A549 (cell line): ENCODE measurements around the gene ABO.

Experiments used
- CHD4 ChIP-seq: fragments of 200-600 bp; sonication (generic); IDR thresholded peaks from 2 replicates; pipeline ENCODE4 v1.6.1; 2016; ENCODE audit warnings: antibody characterized with exemption, mild to moderate bottlenecking, borderline replicate concordance
- EP300 ChIP-seq, 2 experiments: fragments of >200 bp; sonication (Bioruptor Twin); formaldehyde crosslinking; IDR thresholded peaks; 2 replicates in 1 of 2; 3 replicates in 1 of 2; pipeline ENCODE4 v1.6.1; 2016 to 2017
- JUNB ChIP-seq: fragments of >200 bp; sonication (Bioruptor Twin); formaldehyde crosslinking; IDR thresholded peaks from 2 replicates; pipeline ENCODE4 v1.6.1; 2016
- MAX ChIP-seq: IDR thresholded peaks from 2 replicates; pipeline ENCODE4 v1.6.1; 2012
- NR3C1 ChIP-seq: fragments of >200 bp; sonication (Bioruptor Twin); formaldehyde crosslinking; IDR thresholded peaks from 3 replicates; pipeline ENCODE4 v1.6.1; 2017
- POLR2A ChIP-seq: IDR thresholded peaks from 2 replicates; pipeline ENCODE4 v1.6.1; 2012; ENCODE audit warnings: mild to moderate bottlenecking, low read length
- RFX5 ChIP-seq: fragments of 450-650 bp; IDR thresholded peaks from 2 replicates; pipeline ENCODE4 v1.7.1; 2014; ENCODE audit warnings: antibody characterized with exemption, mild to moderate bottlenecking, moderate library complexity
- TF ChIP-seq, protein P1 (sequence below): fragments of >200 bp; sonication (Bioruptor Twin); formaldehyde crosslinking; IDR thresholded peaks from 3 replicates; pipeline ENCODE4 v1.5.1; 2016

- TF ChIP-seq MAX (no peak), NR3C1 (no peak), JUNB (no peak), RFX5 (no peak), EP300 (IDR thresholded peaks at IDR 0.05) (no peak), POLR2A (no peak), CHD4 (no peak)
- TF ChIP-seq, protein P1, sequence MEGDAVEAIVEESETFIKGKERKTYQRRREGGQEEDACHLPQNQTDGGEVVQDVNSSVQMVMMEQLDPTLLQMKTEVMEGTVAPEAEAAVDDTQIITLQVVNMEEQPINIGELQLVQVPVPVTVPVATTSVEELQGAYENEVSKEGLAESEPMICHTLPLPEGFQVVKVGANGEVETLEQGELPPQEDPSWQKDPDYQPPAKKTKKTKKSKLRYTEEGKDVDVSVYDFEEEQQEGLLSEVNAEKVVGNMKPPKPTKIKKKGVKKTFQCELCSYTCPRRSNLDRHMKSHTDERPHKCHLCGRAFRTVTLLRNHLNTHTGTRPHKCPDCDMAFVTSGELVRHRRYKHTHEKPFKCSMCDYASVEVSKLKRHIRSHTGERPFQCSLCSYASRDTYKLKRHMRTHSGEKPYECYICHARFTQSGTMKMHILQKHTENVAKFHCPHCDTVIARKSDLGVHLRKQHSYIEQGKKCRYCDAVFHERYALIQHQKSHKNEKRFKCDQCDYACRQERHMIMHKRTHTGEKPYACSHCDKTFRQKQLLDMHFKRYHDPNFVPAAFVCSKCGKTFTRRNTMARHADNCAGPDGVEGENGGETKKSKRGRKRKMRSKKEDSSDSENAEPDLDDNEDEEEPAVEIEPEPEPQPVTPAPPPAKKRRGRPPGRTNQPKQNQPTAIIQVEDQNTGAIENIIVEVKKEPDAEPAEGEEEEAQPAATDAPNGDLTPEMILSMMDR: no peak
Observed at GRCh38 chr9:133309608-133310007, 34.6 kb upstream of the ABO start.
